ENCODE measurements around the gene ERLIN1. TPM values are rescaled to one million over a fixed set of nuclear protein-coding genes. Genes with fewer than 3 reads are reported as not detected.
A peak's percentile ranks its signal among the peaks of the same experiment; 100 is the strongest.
"Not testable (repeated sequence)": the region's sequence is repeated elsewhere in the genome, so short reads cannot be mapped to it uniquely, and the experiment has no call there.

The ERLIN1 gene
- total RNA-seq, 1 experiment from 2014 or later, result 33.0 TPM

DNA sequence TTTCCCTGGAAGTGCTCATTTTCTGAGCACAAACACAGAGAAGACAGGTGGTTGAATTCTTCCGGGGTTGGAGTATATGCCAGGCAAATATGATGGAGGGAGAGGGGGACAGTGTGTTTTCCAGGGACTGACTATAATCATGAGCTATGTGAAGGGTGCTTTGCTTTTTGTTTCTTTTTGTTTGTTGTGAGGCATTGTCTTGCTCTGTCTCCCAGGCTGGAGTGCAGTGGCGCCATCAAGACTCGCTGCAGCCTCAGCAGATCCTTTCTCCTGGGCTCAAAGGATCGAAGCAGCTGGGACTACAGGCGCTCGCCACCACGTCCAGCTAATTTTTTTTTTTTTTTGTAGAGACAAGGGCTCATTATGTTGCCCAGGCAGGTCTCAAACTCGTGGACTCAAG, 56.9 kb downstream of the ERLIN1 start:
- H2BK15ac ChIP-seq (ENCODE audit: low read depth, low read length), result no peak overlapping the region
- H2BK120ac ChIP-seq (ENCODE audit: low read depth, low read length, poor library complexity, severe bottlenecking), result no peak overlapping the region
- no peak overlapping the region for H3K14ac ChIP-seq (ENCODE audit: insufficient read depth, low read length)
- no peaks in the 10 kb centered on the region for H3K79me1 ChIP-seq (ENCODE audit: insufficient read depth, low read depth, low read length, poor library complexity, severe bottlenecking)
- Mint-ChIP-seq H3K27ac (peak overlapping the region in 1 of 3 experiments; percentile 5; a peak in 2 of 7 replicates), H3K36me3 (ENCODE audit: insufficient read depth in 1 of 3, low read depth in 3 of 3) (peaks cover 0 to 3% (median 0%) of the 10 kb centered on the region in 3 experiments; a peak in 2 of 7 replicates), H3K9me3 (peaks cover 6 to 7% of the 10 kb centered on the region in 2 experiments; a peak in 4 of 5 replicates), H3K27me3 (ENCODE audit: low read depth) (no peaks in the 10 kb centered on the region; the same call in 1 of the 2 replicates), H3K4me1 (peaks cover 0 to 2% of the 10 kb centered on the region in 2 experiments; a peak in 1 of 4 replicates), H3K4me3 (no peak overlapping the region)
- H2AK5ac ChIP-seq (ENCODE audit: insufficient read length, low read length), result no peak overlapping the region
- no peak overlapping the region for H2BK12ac ChIP-seq (ENCODE audit: insufficient read length, low read depth, low read length)
- no peaks in the 10 kb centered on the region for H3K79me2 ChIP-seq (ENCODE audit: insufficient read depth, low read length)
- no peak overlapping the region for H3T11ph ChIP-seq (ENCODE audit: low read length)
- H3K27ac ChIP-seq (ENCODE audit: insufficient read length, low read depth, low read length), result no peak overlapping the region
- H3K4me1 ChIP-seq (ENCODE audit: insufficient read depth, low read length), result no peaks in the 10 kb centered on the region
- H3K56ac ChIP-seq (ENCODE audit: insufficient read length, low read depth, low read length), result no peak overlapping the region
- no peak overlapping the region for H4K5ac ChIP-seq (ENCODE audit: insufficient read length, low read depth, low read length)
- H2AFZ ChIP-seq (ENCODE audit: low read length), result no peak overlapping the region
- H3K9me3 ChIP-seq (ENCODE audit: control insufficient read depth, low read depth, low read length), result no peaks in the 10 kb centered on the region
- H3K4me2 ChIP-seq (ENCODE audit: insufficient read depth, insufficient read length, low read length), result no peak overlapping the region
- TF ChIP-seq, protein P1, sequence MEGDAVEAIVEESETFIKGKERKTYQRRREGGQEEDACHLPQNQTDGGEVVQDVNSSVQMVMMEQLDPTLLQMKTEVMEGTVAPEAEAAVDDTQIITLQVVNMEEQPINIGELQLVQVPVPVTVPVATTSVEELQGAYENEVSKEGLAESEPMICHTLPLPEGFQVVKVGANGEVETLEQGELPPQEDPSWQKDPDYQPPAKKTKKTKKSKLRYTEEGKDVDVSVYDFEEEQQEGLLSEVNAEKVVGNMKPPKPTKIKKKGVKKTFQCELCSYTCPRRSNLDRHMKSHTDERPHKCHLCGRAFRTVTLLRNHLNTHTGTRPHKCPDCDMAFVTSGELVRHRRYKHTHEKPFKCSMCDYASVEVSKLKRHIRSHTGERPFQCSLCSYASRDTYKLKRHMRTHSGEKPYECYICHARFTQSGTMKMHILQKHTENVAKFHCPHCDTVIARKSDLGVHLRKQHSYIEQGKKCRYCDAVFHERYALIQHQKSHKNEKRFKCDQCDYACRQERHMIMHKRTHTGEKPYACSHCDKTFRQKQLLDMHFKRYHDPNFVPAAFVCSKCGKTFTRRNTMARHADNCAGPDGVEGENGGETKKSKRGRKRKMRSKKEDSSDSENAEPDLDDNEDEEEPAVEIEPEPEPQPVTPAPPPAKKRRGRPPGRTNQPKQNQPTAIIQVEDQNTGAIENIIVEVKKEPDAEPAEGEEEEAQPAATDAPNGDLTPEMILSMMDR (conservative IDR thresholded peaks at IDR 0.05), result no peak
- no peak overlapping the region for H2BK5ac ChIP-seq (ENCODE audit: insufficient read length, low read length)
- no peak overlapping the region for H3K18ac ChIP-seq (ENCODE audit: insufficient read length, low read depth, low read length)
- no peak overlapping the region for H2BK20ac ChIP-seq (ENCODE audit: low read depth, low read length, poor library complexity, severe bottlenecking)
- H3K9ac ChIP-seq (ENCODE audit: extremely low read depth, insufficient read length, low read length), result no peak overlapping the region
- H4K20me1 ChIP-seq (ENCODE audit: control insufficient read depth, insufficient read depth, insufficient read length), result no peaks in the 10 kb centered on the region
- WGBS (ENCODE audit: extremely low coverage, insufficient read length, low lambda C conversion rate), result no CpG with 5 or more reads among the region's 8 CpGs
- H3K4ac ChIP-seq (ENCODE audit: low read depth, low read length), result no peak overlapping the region
- no peaks in the 10 kb centered on the region for H3K27me3 ChIP-seq (ENCODE audit: insufficient read depth, low read length)
- no peak overlapping the region for H4K91ac ChIP-seq (ENCODE audit: insufficient read length, low read depth, low read length)
- H4K8ac ChIP-seq (replicated peaks; ENCODE audit: insufficient read length, low read depth, low read length), result no peak overlapping the region
- H3K23me2 ChIP-seq (ENCODE audit: insufficient read length, low read depth, low read length, poor library complexity, severe bottlenecking), result no peaks in the 10 kb centered on the region
- H3K23ac ChIP-seq (ENCODE audit: insufficient read length, low read depth, low read length), result no peak overlapping the region
- no peak for DNase-seq

DNA sequence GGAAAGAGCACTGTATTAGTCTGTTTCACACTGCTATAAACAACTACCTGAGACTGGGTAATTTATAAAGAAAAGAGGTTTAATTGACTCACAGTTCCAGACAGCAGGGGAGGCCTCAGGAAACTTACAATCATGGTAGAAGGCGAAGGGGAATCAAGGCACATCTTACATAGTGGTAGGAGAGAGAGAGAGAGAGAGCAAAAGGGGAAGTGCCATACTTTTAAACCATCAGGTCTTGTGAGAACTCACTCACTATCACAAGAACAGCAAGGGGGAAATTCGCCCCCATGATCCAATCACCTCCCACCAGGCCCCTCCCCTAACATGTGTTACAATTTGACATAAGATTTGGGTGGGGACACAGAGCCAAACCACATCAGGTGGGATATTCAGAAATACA, 60.5 kb downstream of the ERLIN1 start:
- H3K27me3 Mint-ChIP-seq (ENCODE audit: low read depth); H3K4me2 ChIP-seq (ENCODE audit: insufficient read depth, insufficient read length, low read length); H2BK20ac ChIP-seq (ENCODE audit: low read depth, low read length, poor library complexity, severe bottlenecking); H3K27me3 ChIP-seq (ENCODE audit: insufficient read depth, low read length); H3K79me1 ChIP-seq (ENCODE audit: insufficient read depth, low read depth, low read length, poor library complexity, severe bottlenecking); H4K8ac ChIP-seq (replicated peaks; ENCODE audit: insufficient read length, low read depth, low read length); H3K23me2 ChIP-seq (ENCODE audit: insufficient read length, low read depth, low read length, poor library complexity, severe bottlenecking); H2BK12ac ChIP-seq (ENCODE audit: insufficient read length, low read depth, low read length); H2AFZ ChIP-seq (ENCODE audit: low read length); H4K91ac ChIP-seq (ENCODE audit: insufficient read length, low read depth, low read length); H2BK5ac ChIP-seq (ENCODE audit: insufficient read length, low read length); H2AK5ac ChIP-seq (ENCODE audit: insufficient read length, low read length); H3K56ac ChIP-seq (ENCODE audit: insufficient read length, low read depth, low read length); H3K9me3 Mint-ChIP-seq; H3K9me3 ChIP-seq (ENCODE audit: control insufficient read depth, low read depth, low read length); H4K5ac ChIP-seq (ENCODE audit: insufficient read length, low read depth, low read length); H3K27ac Mint-ChIP-seq; H3K4me1 Mint-ChIP-seq; DNase-seq; H2BK120ac ChIP-seq (ENCODE audit: low read depth, low read length, poor library complexity, severe bottlenecking); H3K14ac ChIP-seq (ENCODE audit: insufficient read depth, low read length); H3K36me3 Mint-ChIP-seq (ENCODE audit: insufficient read depth in 1 of 3, low read depth in 3 of 3); H3K9ac ChIP-seq (ENCODE audit: extremely low read depth, insufficient read length, low read length); H3K23ac ChIP-seq (ENCODE audit: insufficient read length, low read depth, low read length); H2BK15ac ChIP-seq (ENCODE audit: low read depth, low read length); H3T11ph ChIP-seq (ENCODE audit: low read length); H3K27ac ChIP-seq (ENCODE audit: insufficient read length, low read depth, low read length); H3K4ac ChIP-seq (ENCODE audit: low read depth, low read length); H3K79me2 ChIP-seq (ENCODE audit: insufficient read depth, low read length); H3K4me1 ChIP-seq (ENCODE audit: insufficient read depth, low read length); H3K4me3 Mint-ChIP-seq; H3K18ac ChIP-seq (ENCODE audit: insufficient read length, low read depth, low read length); H4K20me1 ChIP-seq (ENCODE audit: control insufficient read depth, insufficient read depth, insufficient read length): not testable (repeated sequence)
- WGBS (ENCODE audit: extremely low coverage, insufficient read length, low lambda C conversion rate), result no CpG with 5 or more reads among the region's 2 CpGs
